HG03520 (cell line): Measurements from ENCODE around the gene GLIS2.

Source experiments
- ATAC-seq: cut with Tn5 transposase; IDR thresholded peaks from one replicate; pipeline ENCODE4 v1.9.1; 2021; ENCODE audit warnings: mild to moderate bottlenecking, moderate library complexity; ENCODE audit not compliant: unreplicated experiment

GLIS2 gene

GRCh38 chr16:4319454-4320421 lies 3.9 kb downstream of the GLIS2 start:
- ATAC-seq: peak; percentile 40

- no peak for ATAC-seq
Measured at GRCh38 chr16:4320571-4321137, 4.8 kb downstream of the GLIS2 start.

- no peak for ATAC-seq
Measured at GRCh38 chr16:4321286-4322120, 5.6 kb downstream of the GLIS2 start.

- ATAC-seq: no peak
Measured at GRCh38 chr16:4322121-4323052, 6.5 kb downstream of the GLIS2 start.

GRCh38 chr16:4323071-4323844 lies 7.4 kb downstream of the GLIS2 start:
- no peak for ATAC-seq

- ATAC-seq: no peak
Measured at GRCh38 chr16:4323845-4324488, 8.1 kb downstream of the GLIS2 start.

- ATAC-seq: no peak
Measured at GRCh38 chr16:4324492-4325252, 8.8 kb downstream of the GLIS2 start.

GRCh38 chr16:4325253-4325758 lies 9.4 kb downstream of the GLIS2 start:
- no peak for ATAC-seq

- no peak for ATAC-seq
Measured at GRCh38 chr16:4327386-4328045, 11.6 kb downstream of the GLIS2 start.

GRCh38 chr16:4328046-4328781 lies 12.3 kb downstream of the GLIS2 start:
- ATAC-seq: no peak

GRCh38 chr16:4328782-4329775 lies 13.2 kb downstream of the GLIS2 start:
- no peak for ATAC-seq

- no peak for ATAC-seq
Measured at GRCh38 chr16:4330277-4330874, 14.5 kb downstream of the GLIS2 start.

GRCh38 chr16:4332083-4332482 lies 16.2 kb downstream of the GLIS2 start:
- no peak for ATAC-seq

GRCh38 chr16:4332623-4333307 lies 16.9 kb downstream of the GLIS2 start:
- no peak for ATAC-seq

- ATAC-seq: no peak
Measured at GRCh38 chr16:4333308-4333638, 17.4 kb downstream of the GLIS2 start.
